Measurements from ENCODE around the gene IL32.

DNA sequence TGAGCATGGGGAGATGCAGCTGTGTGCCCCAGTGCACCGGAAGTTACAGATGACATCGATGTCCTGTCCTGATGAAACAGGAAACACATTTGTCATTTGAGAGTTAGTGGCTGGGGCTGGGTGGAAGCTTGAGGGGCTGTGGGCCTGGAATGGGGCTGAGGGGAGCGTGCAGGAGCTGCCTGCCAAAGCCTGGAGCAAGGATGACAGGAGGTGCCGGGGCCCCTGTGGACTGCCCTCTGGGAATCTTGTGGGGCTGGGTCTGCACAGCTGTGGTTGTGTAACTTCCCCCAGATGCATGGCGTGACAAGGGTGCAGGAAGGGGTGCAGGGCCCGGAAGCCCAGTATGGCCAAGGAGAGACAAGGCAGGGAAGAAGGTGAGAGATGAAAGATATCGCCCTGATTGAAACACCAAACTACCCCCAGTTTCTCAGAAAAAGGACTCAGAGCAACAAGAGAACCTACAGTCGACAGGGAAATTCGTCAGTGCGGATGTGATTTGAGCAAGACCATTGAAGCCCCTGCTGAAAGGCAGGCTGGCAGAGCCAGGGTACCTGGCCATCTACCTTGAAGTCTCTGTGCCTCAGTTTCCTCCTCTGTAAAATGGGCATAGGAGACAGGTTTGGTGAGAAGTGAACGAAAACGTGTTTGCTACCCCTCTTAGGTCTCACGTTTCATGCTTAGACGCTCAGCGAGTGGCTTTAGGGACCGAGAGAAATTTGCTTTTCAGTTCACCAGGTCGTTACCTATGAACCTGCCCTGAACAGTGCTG, 10.3 kb upstream of the IL32 start:
- TF ChIP-seq POLR2A (IDR thresholded peaks at IDR 0.05; ENCODE audit: low read depth, low read length), result no peak
- TF ChIP-seq MAFK (IDR thresholded peaks at IDR 0.05; ENCODE audit: low read depth, low read length), result no peak
- TF ChIP-seq, protein P1, sequence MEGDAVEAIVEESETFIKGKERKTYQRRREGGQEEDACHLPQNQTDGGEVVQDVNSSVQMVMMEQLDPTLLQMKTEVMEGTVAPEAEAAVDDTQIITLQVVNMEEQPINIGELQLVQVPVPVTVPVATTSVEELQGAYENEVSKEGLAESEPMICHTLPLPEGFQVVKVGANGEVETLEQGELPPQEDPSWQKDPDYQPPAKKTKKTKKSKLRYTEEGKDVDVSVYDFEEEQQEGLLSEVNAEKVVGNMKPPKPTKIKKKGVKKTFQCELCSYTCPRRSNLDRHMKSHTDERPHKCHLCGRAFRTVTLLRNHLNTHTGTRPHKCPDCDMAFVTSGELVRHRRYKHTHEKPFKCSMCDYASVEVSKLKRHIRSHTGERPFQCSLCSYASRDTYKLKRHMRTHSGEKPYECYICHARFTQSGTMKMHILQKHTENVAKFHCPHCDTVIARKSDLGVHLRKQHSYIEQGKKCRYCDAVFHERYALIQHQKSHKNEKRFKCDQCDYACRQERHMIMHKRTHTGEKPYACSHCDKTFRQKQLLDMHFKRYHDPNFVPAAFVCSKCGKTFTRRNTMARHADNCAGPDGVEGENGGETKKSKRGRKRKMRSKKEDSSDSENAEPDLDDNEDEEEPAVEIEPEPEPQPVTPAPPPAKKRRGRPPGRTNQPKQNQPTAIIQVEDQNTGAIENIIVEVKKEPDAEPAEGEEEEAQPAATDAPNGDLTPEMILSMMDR (conservative IDR thresholded peaks at IDR 0.05; ENCODE audit: low read depth, low read length), result no peak
- no peak for TF ChIP-seq MAZ (IDR thresholded peaks at IDR 0.05; ENCODE audit: borderline replicate concordance, low read depth, low read length)
- TF ChIP-seq RAD21 (IDR thresholded peaks at IDR 0.05; ENCODE audit: low read length), result no peak
- no peak for TF ChIP-seq CHD1 (IDR thresholded peaks at IDR 0.05; ENCODE audit: low read depth, low read length)
- TF ChIP-seq, protein P2, sequence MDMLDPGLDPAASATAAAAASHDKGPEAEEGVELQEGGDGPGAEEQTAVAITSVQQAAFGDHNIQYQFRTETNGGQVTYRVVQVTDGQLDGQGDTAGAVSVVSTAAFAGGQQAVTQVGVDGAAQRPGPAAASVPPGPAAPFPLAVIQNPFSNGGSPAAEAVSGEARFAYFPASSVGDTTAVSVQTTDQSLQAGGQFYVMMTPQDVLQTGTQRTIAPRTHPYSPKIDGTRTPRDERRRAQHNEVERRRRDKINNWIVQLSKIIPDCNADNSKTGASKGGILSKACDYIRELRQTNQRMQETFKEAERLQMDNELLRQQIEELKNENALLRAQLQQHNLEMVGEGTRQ (IDR thresholded peaks at IDR 0.05; ENCODE audit: low read depth, low read length), result no peak
- TF ChIP-seq CEBPB (IDR thresholded peaks at IDR 0.05; ENCODE audit: low read depth, low read length), result no peak
- TF ChIP-seq, protein P3, sequence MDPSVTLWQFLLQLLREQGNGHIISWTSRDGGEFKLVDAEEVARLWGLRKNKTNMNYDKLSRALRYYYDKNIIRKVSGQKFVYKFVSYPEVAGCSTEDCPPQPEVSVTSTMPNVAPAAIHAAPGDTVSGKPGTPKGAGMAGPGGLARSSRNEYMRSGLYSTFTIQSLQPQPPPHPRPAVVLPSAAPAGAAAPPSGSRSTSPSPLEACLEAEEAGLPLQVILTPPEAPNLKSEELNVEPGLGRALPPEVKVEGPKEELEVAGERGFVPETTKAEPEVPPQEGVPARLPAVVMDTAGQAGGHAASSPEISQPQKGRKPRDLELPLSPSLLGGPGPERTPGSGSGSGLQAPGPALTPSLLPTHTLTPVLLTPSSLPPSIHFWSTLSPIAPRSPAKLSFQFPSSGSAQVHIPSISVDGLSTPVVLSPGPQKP (IDR thresholded peaks at IDR 0.05; ENCODE audit: borderline replicate concordance, low read depth, low read length), result no peak

Measured in IMR-90 (cell line).